NCI-H226 (cell line): Measurements from ENCODE around the gene CCDC116.

Experiments used
- DNase-seq: peaks from one replicate; pipeline ENCODE4 v3.0.0-alpha.2; 2015

The CCDC116 gene

DNA sequence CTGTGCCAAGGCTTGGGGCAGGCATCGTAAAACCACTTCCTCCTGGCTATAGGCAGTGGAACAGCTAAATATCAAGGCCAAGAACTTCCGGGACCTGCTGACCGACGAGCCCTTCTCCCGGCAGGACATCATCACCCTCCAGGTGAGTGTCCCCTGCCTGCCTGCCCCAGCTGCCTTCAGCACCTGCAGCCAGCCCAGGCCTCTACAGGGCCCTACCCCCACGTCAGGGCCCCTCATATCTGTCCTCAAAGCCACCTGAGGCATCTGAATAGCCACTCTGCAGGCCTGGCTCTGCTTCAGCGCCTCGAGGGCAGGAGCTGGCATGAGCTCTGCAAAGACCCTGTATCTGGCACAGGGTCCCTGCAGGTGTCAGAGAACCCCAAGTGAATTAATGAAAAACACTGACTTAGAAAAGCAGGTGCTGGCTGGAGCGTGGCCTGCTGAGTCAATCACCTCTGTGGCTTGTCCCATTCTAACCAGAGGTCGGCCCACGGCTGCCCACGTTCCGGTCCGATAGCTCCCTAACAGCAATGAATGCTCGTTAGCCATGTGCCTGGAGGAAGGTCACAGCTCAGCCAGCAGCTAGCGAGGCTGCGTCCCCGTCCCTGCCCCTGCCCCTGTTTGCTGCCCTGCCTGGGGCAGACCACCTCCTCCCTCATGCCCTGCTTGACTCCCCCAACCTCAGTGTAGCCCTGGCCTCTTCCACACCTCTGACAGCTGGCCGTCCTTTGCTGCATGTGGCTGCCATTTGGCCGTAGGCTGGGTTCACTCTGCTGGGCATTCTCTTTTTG is 50.0 kb downstream of the CCDC116 start:
- DNase-seq, result no peak

DNA sequence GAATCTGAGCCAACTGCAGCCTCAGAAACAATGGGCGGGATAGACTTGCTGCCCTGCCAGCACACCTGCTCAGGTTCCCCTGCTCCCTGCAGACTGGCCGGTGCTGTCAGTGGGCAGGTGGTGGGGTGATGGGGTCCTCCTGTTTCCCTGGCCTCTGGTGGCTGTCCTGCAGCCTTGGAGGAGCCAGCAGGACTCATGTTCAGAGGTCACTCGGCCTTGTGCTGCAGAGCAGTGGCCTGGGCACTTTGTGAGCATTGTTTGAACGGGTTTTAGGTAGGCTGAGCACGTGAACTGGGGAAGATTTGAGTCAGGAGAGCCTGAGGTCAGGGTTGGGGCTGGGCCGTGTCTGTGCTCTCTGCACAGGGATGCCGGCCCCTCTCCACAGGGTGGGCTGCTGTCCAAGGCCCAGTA is 50.8 kb downstream of the CCDC116 start:
- DNase-seq, result no peak

- no peak for DNase-seq
Measured at GRCh38 chr22:21684492-21685163, 52.1 kb downstream of the CCDC116 start.

GRCh38 chr22:21685164-21685513 is 52.6 kb downstream of the CCDC116 start:
- no peak for DNase-seq

GRCh38 chr22:21686193-21686608 is 53.6 kb downstream of the CCDC116 start:
- no peak for DNase-seq
